Esophagus muscularis mucosa (tissue), 4 donors: Measurements from ENCODE around the gene TRMT1. TPM values are rescaled to one million over a fixed set of nuclear protein-coding genes. Genes with fewer than 3 reads are reported as not detected.

Source experiments
- DNase-seq: peaks from one replicate; pipeline ENCODE4 v3.0.0-alpha.2; 2017; ENCODE audit errors: extremely low spot score
- H3K27ac ChIP-seq, 4 donors: fragments of 200-600 bp; sonication (generic); replicated peaks in 1 of 4; 1 replicate in 3 of 4; 2 replicates in 1 of 4; pipeline ENCODE4 v1.5.1; 2016 to 2019; ENCODE audit warnings: mild to moderate bottlenecking in 1 of 4
- H3K27me3 ChIP-seq, 4 donors: fragments of 200-600 bp; sonication (generic); one replicate each; pipeline versions ENCODE4 v1.5.1 to v1.6.0; 2016 to 2019
- H3K36me3 ChIP-seq, 4 donors: fragments of 200-600 bp; sonication (generic); one replicate each; pipeline ENCODE4 v1.5.1; 2016 to 2019
- H3K4me1 ChIP-seq, 4 donors: fragments of 200-600 bp; sonication (generic); one replicate each; pipeline ENCODE4 v1.5.1; 2016 to 2019
- H3K4me3 ChIP-seq, 4 donors: fragments of 200-600 bp; sonication (generic); 1 replicate in 2 of 4; 2 replicates in 2 of 4; pipeline ENCODE4 v1.5.1; 2016 to 2019; ENCODE audit warnings: mild to moderate bottlenecking in 4 of 4, moderate library complexity in 1 of 4
- H3K9me3 ChIP-seq, 4 donors: fragments of 200-600 bp; sonication (generic); 1 replicate in 3 of 4; 2 replicates in 1 of 4; pipeline ENCODE4 v1.5.1; 2016 to 2019
- EP300 ChIP-seq: sonication (generic); formaldehyde crosslinking; IDR thresholded peaks from one replicate; pipeline ENCODE4 v1.6.1; 2017; ENCODE audit warnings: antibody characterized with exemption
- POLR2A ChIP-seq: fragments of 450-650 bp; IDR thresholded peaks from one replicate; pipeline ENCODE4 v1.6.1; 2017; ENCODE audit warnings: antibody characterized with exemption, moderate library complexity, mild to moderate bottlenecking, low read depth
- POLR2AphosphoS5 ChIP-seq, 2 donors: sonication (generic); formaldehyde crosslinking; IDR thresholded peaks; one replicate each; pipeline ENCODE4 v1.6.1; 2017; ENCODE audit warnings: antibody characterized with exemption in 2 of 2
- WGBS: methylation state at CpG from one replicate; pipeline ENCODE4 v1.1.5; 2018; 5-methylcytosine and 5-hydroxymethylcytosine counted together
- intact Hi-C: fragments of 100-400 bp; cut with DNase I; formaldehyde crosslinking; loops from one replicate; pipeline ENCODE4 v1.15.1; 2023
- total RNA-seq, 4 donors: library from RNA; depleted of rRNA; stranded (reverse); fragments of >200 nt; gene quantifications; one replicate each; pipeline versions ENCODE4 v1.1.0 to v1.2.1, GENCODE V29; 2016
- TF ChIP-seq, protein P1 (sequence below), 3 experiments: fragments of 200-600 bp in 2 of 3; fragments of 450-650 bp in 1 of 3; sonication (generic) in 2 of 3; IDR thresholded peaks; one replicate each; pipeline ENCODE4 v1.5.1; 2017 to 2019; ENCODE audit warnings: antibody characterized with exemption in 3 of 3, mild to moderate bottlenecking in 2 of 3, moderate library complexity in 1 of 3

The TRMT1 gene
- total RNA-seq, 4 donors from 2014 or later = 21.4 to 27.6 (median 26.9) TPM

DNA sequence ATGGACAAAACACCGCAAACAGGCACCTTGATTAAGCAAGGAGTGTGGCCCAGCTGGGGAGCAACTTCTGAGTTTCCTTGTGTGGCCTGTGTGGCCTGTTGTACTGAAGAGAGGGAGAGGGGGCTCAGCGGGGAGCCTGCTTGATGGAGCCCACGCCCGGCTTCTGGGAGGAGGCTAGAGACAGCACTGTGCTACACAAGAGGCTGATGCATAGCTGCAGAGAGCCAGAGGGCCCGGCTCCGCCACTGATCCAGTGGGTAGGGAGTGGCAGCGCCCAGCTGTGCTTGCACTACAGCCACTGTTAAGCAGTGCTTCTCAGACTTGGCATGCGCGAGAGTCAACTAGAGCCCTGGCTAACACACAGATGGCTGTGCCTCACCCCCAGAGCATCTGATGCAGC lies 32.9 kb downstream of the TRMT1 start:
- no peak for TF ChIP-seq POLR2A
- no peak for TF ChIP-seq EP300
- no peak for TF ChIP-seq POLR2AphosphoS5 (IDR thresholded peaks at IDR 0.05)
- TF ChIP-seq, protein P1, sequence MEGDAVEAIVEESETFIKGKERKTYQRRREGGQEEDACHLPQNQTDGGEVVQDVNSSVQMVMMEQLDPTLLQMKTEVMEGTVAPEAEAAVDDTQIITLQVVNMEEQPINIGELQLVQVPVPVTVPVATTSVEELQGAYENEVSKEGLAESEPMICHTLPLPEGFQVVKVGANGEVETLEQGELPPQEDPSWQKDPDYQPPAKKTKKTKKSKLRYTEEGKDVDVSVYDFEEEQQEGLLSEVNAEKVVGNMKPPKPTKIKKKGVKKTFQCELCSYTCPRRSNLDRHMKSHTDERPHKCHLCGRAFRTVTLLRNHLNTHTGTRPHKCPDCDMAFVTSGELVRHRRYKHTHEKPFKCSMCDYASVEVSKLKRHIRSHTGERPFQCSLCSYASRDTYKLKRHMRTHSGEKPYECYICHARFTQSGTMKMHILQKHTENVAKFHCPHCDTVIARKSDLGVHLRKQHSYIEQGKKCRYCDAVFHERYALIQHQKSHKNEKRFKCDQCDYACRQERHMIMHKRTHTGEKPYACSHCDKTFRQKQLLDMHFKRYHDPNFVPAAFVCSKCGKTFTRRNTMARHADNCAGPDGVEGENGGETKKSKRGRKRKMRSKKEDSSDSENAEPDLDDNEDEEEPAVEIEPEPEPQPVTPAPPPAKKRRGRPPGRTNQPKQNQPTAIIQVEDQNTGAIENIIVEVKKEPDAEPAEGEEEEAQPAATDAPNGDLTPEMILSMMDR (IDR thresholded peaks at IDR 0.05) = no peak
- H3K4me3 ChIP-seq = no peak overlapping the region
- WGBS = 67% methylated on average over 3 of the region's 9 CpGs
- peaks cover 44 to 58% (median 56%) of the 10 kb centered on the region in 4 donors for H3K4me1 ChIP-seq
- H3K36me3 ChIP-seq = peaks cover 5 to 72% (median 43%) of the 10 kb centered on the region in 4 donors
- H3K27me3 ChIP-seq = no peaks in the 10 kb centered on the region
- peak overlapping the region; percentile 60 to 69 (median 67) for H3K27ac ChIP-seq
- no peaks in the 10 kb centered on the region for H3K9me3 ChIP-seq
- DNase-seq = no peak
- intact Hi-C loops = no loop called here

DNA sequence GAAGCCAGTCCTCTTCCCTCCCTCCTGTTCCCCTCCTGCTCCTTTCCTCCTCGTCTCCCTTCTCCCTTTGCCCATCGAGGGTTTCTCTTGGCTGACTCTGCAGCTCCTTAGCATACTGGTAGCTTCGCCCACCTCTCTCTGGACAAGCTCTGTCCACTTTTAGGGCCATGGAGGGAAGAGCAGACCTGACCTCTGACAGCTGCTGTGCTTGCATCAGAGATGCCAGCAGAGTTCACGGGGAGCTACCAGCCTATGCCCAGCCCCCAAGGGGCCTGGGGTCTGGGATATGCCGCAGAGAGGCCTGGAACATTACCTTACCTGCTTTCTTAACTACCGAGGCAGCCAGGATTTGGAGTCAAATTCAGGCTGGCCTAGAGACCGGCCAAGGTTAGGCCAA lies 33.5 kb downstream of the TRMT1 start:
- no peak for DNase-seq
- H3K36me3 ChIP-seq = peaks cover 5 to 73% (median 43%) of the 10 kb centered on the region in 4 donors
- WGBS = 68% methylated on average over 5 of the region's 7 CpGs
- peaks cover 50 to 64% (median 63%) of the 10 kb centered on the region in 4 donors for H3K4me1 ChIP-seq
- no peak overlapping the region for H3K4me3 ChIP-seq
- TF ChIP-seq POLR2AphosphoS5 (IDR thresholded peaks at IDR 0.05) (no peak), EP300 (no peak), POLR2A (no peak)
- TF ChIP-seq, protein P1 (IDR thresholded peaks at IDR 0.05) = no peak
- H3K27me3 ChIP-seq = no peaks in the 10 kb centered on the region
- intact Hi-C loops = no loop called here
- H3K27ac ChIP-seq = peak overlapping the region; percentile 60 to 69 (median 67)
- no peaks in the 10 kb centered on the region for H3K9me3 ChIP-seq

DNA sequence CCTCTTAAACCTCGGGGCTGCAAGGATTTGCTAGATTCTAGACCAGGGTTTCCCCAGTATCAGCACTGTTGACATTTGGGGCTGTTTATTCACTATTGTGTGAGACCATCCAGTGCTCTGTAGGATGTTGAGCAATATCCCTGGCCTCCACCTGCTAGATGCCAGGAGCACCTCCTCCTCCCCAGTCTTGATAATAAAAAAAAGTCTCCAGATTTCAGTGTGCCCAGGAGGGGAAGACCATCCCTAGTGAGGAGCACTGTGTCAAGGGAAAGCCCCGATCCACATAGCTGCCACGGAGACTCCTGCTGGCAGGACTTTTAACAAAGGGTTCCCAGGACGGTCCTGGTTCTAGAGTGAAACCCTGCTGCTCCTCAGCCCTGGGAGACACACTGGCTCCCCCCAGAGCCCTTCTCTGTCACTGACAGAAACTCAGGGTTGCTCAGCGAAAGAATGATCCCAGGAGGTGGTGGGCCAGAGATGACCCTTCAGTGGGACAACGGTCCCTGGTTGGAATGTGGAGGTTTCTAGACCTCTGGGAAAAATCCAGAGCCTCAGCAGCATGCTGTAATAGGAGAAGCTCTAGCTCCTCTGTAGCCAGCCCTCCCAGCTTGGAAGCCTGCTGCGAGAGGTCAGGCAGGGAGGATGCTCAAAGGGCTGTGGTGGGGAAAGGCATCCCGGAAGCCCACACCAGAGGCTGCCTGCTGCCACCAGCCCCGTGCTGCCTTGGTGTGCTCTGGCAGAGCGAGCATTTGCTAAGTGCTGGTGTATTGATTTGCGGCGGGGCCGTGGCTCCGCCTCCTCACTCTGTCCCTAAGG lies 34.1 kb downstream of the TRMT1 start:
- TF ChIP-seq, protein P1 (IDR thresholded peaks at IDR 0.05) = peak in 2 of 3 experiments; percentile 29 to 37
- TF ChIP-seq EP300 = no peak
- Histone ChIP-seq H3K27me3 (no peaks in the 10 kb centered on the region), H3K36me3 (peaks cover 5 to 73% (median 44%) of the 10 kb centered on the region in 4 donors), H3K4me3 (no peak overlapping the region), H3K9me3 (no peaks in the 10 kb centered on the region), H3K27ac (peak overlapping the region; percentile 60 to 69 (median 67)), H3K4me1 (peaks cover 56 to 70% (median 69%) of the 10 kb centered on the region in 4 donors)
- WGBS = 48% methylated on average over 14 of the region's 14 CpGs
- intact Hi-C loops = no loop called here
- no peak for DNase-seq

DNA sequence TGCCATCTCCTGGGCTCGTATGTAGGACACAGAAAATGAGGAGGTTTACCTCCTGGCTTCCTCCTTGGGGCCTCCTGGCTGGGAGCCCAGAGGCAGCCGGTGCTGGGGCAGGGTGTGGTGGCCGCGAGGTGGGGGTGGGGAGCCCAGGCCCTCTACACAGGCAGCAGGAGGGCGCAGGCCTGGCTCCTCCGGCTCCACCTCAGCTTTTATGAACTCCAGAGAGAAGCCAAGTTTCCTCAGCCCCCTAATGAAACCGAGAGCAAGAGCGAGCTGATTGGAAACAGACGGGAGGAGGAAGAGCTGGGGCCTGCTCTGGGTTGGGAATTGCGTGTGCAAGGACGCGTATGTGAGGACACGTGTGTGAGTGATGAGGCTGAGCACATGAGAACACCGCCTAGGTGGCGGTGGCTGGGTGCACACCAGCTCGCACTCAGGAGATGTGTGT lies 37.0 kb downstream of the TRMT1 start:
- peaks cover 52 to 77% (median 75%) of the 10 kb centered on the region in 4 donors for H3K4me1 ChIP-seq
- DNase-seq = no peak
- intact Hi-C loops = no loop called here
- H3K27me3 ChIP-seq = no peaks in the 10 kb centered on the region
- H3K4me3 ChIP-seq = peak overlapping the region in 2 of 4 donors; percentile 9 to 13
- peaks cover 13 to 78% (median 56%) of the 10 kb centered on the region in 4 donors for H3K36me3 ChIP-seq
- H3K27ac ChIP-seq = peak overlapping the region; percentile 77 to 85 (median 82)
- 31% methylated on average over 16 of the region's 16 CpGs for WGBS
- TF ChIP-seq EP300 (no peak), POLR2AphosphoS5 (IDR thresholded peaks at IDR 0.05) (peak; percentile 47 to 49)
- TF ChIP-seq, protein P1 (IDR thresholded peaks at IDR 0.05) = peak in 1 of 3 experiments; percentile 6
- no peaks in the 10 kb centered on the region for H3K9me3 ChIP-seq
